Astrocyte (in vitro differentiated cells and primary cell): Measurements from ENCODE around the gene MAEA. TPM values are rescaled to one million over a fixed set of nuclear protein-coding genes. Genes with fewer than 3 reads are reported as not detected.

Experiments
- DNase-seq: peaks from one replicate; pipeline ENCODE4 v3.0.0-alpha.2; 2010; ENCODE audit warnings: low read depth
- FAIRE-seq: peaks from 2 replicates; lab custom pipeline; 2011; peaks lifted over from hg19 to GRCh38; lab: Jason Lieb, UNC
- H2AFZ ChIP-seq: 2 replicates; pipeline ENCODE4 v1.6.0; 2012; ENCODE audit warnings: low read depth, low read length, inconsistent platforms
- H3K27ac ChIP-seq: 2 replicates; pipeline ENCODE4 v1.5.1; 2011; ENCODE audit warnings: low read depth, low read length, inconsistent platforms
- H3K27me3 ChIP-seq: 2 replicates; pipeline ENCODE4 v1.6.0; 2011; ENCODE audit warnings: low read length, inconsistent platforms; ENCODE audit not compliant: insufficient read depth
- H3K36me3 ChIP-seq: 2 replicates; pipeline ENCODE4 v1.5.1; 2011; ENCODE audit warnings: low read length, inconsistent platforms; ENCODE audit not compliant: insufficient read depth
- H3K4me1 ChIP-seq: 2 replicates; pipeline ENCODE4 v1.5.1; 2011; ENCODE audit warnings: low read length, inconsistent platforms; ENCODE audit not compliant: insufficient read depth
- H3K4me2 ChIP-seq: 2 replicates; pipeline ENCODE4 v1.6.0; 2012; ENCODE audit warnings: low read length, inconsistent platforms
- H3K4me3 ChIP-seq: 2 replicates; pipeline ENCODE4 v1.5.1; 2011; ENCODE audit warnings: low read depth, mild to moderate bottlenecking, low read length, inconsistent platforms; ENCODE audit not compliant: insufficient read depth
- H3K79me2 ChIP-seq: 2 replicates; pipeline ENCODE4 v1.6.0; 2012; ENCODE audit warnings: mild to moderate bottlenecking, low read length, inconsistent platforms; ENCODE audit not compliant: insufficient read depth
- H3K9ac ChIP-seq: 2 replicates; pipeline ENCODE4 v1.6.0; 2012; ENCODE audit warnings: mild to moderate bottlenecking, low read length, inconsistent platforms
- H3K9me3 ChIP-seq: 2 replicates; pipeline ENCODE4 v1.5.1; 2012; ENCODE audit warnings: low read depth, mild to moderate bottlenecking, low read length, inconsistent platforms; ENCODE audit not compliant: insufficient read depth
- H4K20me1 ChIP-seq: 2 replicates; pipeline ENCODE4 v1.6.0; 2012; ENCODE audit warnings: low read length, inconsistent platforms; ENCODE audit not compliant: insufficient read depth
- H3K27ac Mint-ChIP-seq: one replicate; pipeline ENCODE4 v1.8.0; 2021; ENCODE audit warnings: mild to moderate bottlenecking, mixed read lengths; ENCODE audit not compliant: unreplicated experiment
- H3K27me3 Mint-ChIP-seq: one replicate; pipeline ENCODE4 v1.8.0; 2021; ENCODE audit warnings: low read depth, mixed read lengths; ENCODE audit not compliant: unreplicated experiment
- H3K36me3 Mint-ChIP-seq: one replicate; pipeline ENCODE4 v1.8.0; 2021; ENCODE audit warnings: low read depth, mixed read lengths; ENCODE audit not compliant: unreplicated experiment
- H3K4me1 Mint-ChIP-seq: one replicate; pipeline ENCODE4 v1.8.0; 2021; ENCODE audit warnings: low read depth, mixed read lengths; ENCODE audit not compliant: unreplicated experiment
- H3K4me3 Mint-ChIP-seq: one replicate; pipeline ENCODE4 v1.8.0; 2021; ENCODE audit warnings: mild to moderate bottlenecking, moderate library complexity, mixed read lengths; ENCODE audit not compliant: unreplicated experiment
- H3K9me3 Mint-ChIP-seq: one replicate; pipeline ENCODE4 v1.8.0; 2021; ENCODE audit warnings: mild to moderate bottlenecking, mixed read lengths; ENCODE audit not compliant: unreplicated experiment
- EZH2 ChIP-seq: IDR thresholded peaks from 2 replicates; pipeline ENCODE4 v1.6.1; 2012; ENCODE audit warnings: mild to moderate bottlenecking, low read length, inconsistent platforms; ENCODE audit not compliant: insufficient read depth
- total RNA-seq: library from RNA; stranded (reverse); gene quantifications from 2 replicates; pipeline ENCODE4 v1.2.1, GENCODE V29; 2021
- TF ChIP-seq, protein P1 (sequence below): IDR thresholded peaks from 2 replicates; pipeline ENCODE4 v1.5.1; 2011; ENCODE audit warnings: low read depth, mild to moderate bottlenecking, inconsistent platforms, low read length, moderate library complexity; ENCODE audit not compliant: insufficient read depth

Gene MAEA
- total RNA-seq, 1 donor from 2014 or later, result 79.3 TPM

DNA sequence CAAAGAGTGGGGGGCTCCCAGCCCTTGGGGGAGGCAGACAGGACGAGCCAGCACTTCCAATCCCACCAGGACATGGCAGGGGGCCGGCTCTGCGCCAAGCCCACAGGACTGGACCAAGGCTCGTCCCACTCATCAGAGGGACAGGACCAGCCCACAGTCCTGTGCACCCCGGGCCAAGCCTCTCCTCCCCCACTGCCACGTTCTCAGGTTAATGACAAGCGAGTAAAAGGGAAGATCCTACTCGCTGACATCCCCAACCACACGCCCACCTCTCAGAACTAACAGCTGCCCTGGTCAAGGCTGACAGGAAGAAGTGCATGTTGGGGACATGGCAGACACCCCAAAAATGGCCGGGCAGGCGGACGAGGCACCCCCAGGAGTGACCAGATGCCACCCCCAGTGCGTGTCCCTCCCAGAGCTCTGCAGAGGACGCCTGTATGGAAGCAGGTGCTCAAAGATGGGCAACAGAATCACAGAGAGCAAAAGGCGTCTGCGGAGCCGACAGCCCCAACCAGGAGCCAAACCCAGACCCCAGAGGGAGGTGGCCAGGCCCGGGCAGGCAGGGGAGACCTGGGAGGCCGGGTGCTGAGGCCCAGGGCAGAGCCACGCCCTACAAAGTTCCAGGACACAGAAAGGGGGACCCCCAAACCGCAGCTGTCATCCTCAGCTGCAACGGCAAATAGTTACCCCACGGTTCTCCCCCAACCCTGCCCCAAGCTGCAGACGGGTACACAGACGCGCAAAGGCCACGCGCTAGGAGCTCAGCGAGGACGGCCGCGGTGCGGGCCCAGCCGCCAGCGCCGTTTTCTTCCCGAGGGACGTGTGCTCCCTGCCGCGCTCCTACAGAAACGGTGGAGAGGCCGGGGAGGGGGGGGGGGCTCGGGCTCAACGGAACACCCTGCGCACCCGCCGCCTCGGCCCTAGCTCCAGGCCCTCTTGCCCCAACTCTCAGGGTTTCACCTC, 42.5 kb upstream of the MAEA start:
- DNase-seq (no peak), FAIRE-seq (no peak)
- TF ChIP-seq EZH2, result no peak
- TF ChIP-seq, protein P1, sequence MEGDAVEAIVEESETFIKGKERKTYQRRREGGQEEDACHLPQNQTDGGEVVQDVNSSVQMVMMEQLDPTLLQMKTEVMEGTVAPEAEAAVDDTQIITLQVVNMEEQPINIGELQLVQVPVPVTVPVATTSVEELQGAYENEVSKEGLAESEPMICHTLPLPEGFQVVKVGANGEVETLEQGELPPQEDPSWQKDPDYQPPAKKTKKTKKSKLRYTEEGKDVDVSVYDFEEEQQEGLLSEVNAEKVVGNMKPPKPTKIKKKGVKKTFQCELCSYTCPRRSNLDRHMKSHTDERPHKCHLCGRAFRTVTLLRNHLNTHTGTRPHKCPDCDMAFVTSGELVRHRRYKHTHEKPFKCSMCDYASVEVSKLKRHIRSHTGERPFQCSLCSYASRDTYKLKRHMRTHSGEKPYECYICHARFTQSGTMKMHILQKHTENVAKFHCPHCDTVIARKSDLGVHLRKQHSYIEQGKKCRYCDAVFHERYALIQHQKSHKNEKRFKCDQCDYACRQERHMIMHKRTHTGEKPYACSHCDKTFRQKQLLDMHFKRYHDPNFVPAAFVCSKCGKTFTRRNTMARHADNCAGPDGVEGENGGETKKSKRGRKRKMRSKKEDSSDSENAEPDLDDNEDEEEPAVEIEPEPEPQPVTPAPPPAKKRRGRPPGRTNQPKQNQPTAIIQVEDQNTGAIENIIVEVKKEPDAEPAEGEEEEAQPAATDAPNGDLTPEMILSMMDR, result no peak
- peak overlapping the region; percentile 99 for H3K4me2 ChIP-seq
- H3K27me3 Mint-ChIP-seq, result no peaks in the 10 kb centered on the region
- no peaks in the 10 kb centered on the region for H3K27me3 ChIP-seq
- H3K4me3 ChIP-seq, result peak overlapping the region; percentile 88
- peaks cover 53% of the 10 kb centered on the region for H4K20me1 ChIP-seq
- no peak overlapping the region for H2AFZ ChIP-seq
- H3K9me3 Mint-ChIP-seq, result peaks cover 16% of the 10 kb centered on the region
- H3K4me1 ChIP-seq, result peaks cover 23% of the 10 kb centered on the region
- no peaks in the 10 kb centered on the region for H3K36me3 ChIP-seq
- H3K9me3 ChIP-seq, result peaks cover 19% of the 10 kb centered on the region
- H3K36me3 Mint-ChIP-seq, result peaks cover 19% of the 10 kb centered on the region
- H3K4me3 Mint-ChIP-seq, result peak overlapping the region; percentile 90
- peaks cover 78% of the 10 kb centered on the region for H3K79me2 ChIP-seq
- peaks cover 19% of the 10 kb centered on the region for H3K4me1 Mint-ChIP-seq
- peak overlapping the region; percentile 91 for H3K27ac Mint-ChIP-seq
- peak overlapping the region; percentile 93 for H3K9ac ChIP-seq
- peak overlapping the region; percentile 90 for H3K27ac ChIP-seq

DNA sequence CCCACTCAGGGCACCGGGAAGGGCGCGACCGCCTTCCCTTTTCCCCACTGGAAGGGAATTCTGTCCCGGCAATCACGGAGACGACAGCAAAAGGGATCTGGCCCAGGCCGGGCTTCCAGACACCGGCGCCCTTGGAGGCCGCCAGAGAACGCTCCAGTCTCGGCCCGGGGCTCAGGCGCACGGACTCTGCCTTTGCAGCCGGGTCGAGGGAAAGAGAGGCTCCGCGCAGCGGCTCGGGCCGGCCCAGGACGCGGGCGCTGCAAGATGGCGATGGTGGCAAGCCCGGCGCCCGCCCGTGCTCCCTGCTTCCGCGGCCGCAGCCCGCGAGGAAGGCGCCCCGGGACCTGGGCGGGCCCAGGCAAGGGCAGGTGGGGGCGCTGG, 41.8 kb upstream of the MAEA start:
- Histone ChIP-seq H3K4me3 (peak overlapping the region; percentile 88), H4K20me1 (peaks cover 47% of the 10 kb centered on the region), H3K36me3 (no peaks in the 10 kb centered on the region), H3K9me3 (peaks cover 19% of the 10 kb centered on the region), H3K9ac (peak overlapping the region; percentile 93), H3K27ac (peak overlapping the region; percentile 90), H3K27me3 (no peaks in the 10 kb centered on the region), H3K4me2 (peak overlapping the region; percentile 99), H3K79me2 (peaks cover 71% of the 10 kb centered on the region), H2AFZ (peak overlapping the region; percentile 10), H3K4me1 (peaks cover 23% of the 10 kb centered on the region)
- Mint-ChIP-seq H3K4me3 (peak overlapping the region; percentile 90), H3K9me3 (peaks cover 20% of the 10 kb centered on the region), H3K27ac (no peak overlapping the region), H3K36me3 (peaks cover 23% of the 10 kb centered on the region), H3K27me3 (no peaks in the 10 kb centered on the region), H3K4me1 (peaks cover 19% of the 10 kb centered on the region)
- FAIRE-seq (no peak), DNase-seq (peak; percentile 4)
- no peak for TF ChIP-seq EZH2
- TF ChIP-seq, protein P1, result no peak
